ENCODE results near the gene ARRB2.

Gene ARRB2

DNA sequence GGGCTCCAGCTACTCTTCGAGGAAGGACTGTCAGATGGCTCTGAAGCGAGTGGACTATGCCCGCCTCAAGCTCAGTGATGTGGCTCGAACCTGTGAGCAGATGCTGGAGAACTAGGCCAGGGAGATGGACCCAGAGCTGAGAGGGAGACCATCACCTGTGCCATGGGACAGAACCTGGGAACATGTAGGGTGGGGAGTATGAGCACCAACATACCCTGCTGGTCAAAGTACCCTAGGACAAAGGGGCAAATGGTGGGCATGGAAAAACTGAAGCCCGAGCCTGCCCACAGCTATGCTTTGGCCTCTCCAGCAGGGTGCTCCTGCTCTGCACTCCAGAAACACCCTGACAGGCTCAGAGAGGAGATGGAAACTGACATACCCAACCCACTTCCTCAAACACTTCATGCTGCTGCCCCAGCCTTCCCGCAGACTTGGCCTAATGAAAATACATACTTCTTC is 22.7 kb downstream of the ARRB2 start:
- DNase-seq: no peak

DNA sequence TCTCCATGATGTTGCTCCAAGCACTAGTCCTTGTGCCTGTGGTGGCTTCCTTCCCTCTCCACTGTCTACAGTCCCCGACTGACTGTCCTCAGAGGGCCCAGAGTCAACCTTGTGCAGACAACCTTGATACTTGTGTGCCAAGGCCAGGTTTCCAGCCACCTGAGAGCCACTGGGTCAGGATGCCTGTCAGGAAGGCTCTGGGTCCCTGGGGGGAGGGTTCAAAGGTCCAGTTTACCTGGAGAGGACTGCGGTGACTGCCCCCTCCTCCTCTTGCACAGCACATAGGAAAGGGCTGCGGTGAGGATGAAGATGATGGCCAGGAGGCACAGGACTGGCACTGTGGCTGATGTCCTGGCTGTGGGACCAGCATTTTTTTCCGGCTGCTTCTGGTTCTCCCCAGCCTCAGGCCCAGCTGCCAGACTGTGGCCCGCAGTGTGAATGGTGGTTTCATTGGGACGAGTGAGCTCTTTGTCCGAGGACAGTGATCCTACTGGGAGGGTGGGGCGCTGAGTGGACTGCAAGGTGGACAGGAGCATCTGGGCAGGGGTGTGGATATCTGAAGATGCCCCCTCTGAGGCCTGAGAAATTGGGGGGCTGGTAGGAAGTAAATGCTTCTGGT is 24.5 kb downstream of the ARRB2 start:
- DNase-seq: no peak

DNA sequence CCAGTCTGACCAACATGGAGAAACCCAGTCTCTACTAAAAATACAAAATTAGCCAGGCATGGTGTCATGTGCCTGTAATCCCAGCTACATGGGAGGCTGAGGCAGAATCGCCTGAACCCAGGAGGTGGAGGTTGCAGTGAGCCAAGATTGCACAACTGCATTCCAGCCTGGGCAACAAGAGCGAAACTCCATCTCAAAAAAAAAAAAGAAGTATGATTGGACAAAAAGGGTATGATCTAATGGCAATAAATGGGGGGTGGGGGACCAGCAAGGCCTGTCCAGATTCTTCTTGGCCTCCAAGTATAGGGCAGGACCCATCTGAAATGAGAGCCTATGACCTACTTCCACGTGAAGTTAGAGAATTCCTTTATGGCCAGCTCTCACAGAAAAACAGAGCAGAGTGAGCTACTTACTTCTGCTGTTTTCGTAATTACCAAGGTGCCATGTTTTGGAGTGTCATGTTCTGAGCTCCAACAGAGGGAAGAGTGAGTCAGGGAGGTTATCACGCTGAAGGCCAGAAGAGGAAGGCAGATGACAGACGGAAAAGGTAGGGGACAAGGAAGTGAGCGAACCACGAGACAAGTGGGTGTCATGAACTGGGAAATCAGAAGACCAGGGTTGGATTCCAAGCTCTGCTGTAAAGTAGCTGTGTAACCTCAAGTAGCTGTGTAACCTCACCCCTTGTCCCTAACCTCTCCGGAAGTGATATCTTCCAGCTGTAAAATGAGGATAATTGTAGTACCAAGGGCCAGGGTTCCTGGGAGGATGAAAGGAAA is 25.6 kb downstream of the ARRB2 start:
- no peak for DNase-seq

DNA sequence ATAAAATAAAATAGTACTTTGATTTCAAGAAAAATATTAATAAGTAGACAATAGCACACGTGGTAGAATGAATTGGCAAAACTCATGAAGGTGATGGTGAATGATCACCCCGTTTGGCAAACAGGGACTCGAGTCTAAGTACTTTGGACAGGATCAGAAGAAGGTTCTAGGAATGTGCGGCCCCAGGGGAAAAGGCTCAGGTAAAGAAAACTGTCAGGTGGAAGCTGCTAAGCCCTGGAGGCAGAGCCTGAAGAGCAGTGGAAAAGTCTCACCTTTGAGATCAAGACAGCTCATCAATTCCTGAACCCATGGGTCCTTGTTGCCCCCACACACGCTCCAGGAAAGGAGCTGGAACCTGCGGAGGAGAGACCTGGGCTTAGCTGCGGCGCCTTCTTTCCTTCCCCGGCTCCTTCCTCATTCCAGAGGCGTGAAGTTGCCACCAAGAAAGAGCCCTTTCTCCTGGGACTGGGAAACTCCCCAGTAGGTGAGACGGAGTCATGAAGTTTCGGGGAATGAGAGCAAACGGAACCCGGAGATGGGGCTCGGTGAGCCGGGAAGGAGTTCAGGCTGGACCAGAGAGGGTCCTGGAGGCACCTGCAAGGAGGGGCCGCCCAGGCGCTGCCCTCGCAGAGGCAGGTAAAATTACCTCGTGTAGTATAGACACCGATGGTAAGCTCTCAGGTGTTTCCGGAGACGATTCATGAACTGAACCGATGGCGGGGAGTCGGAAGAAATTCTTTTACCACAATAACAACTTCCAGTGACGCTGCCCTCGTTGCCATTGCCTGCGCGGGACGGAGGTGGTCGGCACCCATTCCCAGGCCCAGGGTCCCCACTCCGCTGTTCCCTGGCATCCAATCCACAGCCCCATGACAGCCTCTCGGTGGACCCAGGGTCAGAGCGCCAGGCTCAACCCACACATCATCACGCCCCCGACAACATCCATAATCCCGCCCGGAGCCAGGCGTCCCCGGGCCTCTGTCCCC is 28.0 kb downstream of the ARRB2 start:
- DNase-seq: no peak

DNA sequence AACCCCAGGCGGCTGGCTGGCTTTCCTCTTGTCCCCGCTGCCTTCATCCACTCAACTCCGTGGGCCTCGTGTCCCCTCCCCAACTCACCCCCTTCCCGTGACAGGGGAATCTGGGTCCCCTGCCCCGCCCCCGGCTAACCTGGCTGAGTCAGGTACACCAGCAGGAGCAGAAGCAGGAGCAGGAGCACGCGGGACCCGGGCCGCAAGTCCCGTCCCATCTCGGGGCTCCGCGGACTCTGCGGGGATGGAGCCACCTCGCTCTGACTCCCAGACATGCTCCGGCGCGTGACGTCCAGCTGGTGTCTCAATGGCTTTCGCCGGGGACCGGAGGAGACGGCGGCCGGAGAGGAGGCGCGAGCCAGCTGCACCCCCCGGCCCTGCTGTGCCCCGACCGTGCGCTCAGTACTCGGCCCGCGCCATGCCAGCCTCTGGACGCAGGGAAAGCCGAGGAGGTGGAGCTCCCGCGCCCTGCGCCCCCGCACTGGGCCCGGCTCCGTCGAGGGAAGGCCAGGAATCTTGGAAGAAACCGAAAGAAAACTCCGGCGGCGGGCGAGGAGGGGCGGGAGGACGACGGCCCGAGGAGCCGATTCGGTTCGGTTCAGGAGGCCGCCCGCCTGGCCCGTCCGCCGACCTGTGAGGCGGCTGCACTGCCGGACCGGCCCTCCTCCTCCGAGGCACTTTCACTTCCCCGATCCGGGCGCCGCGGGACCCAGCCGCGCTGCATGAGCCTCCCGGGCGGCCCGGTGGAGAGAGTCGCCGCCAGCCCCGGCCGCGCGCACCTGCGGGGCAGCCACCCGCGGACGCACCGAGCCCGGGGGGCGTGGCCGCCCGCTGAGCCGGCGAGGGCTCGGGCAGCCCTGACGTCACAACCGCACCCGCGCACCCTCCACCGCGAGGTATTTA is 28.9 kb downstream of the ARRB2 start, which contains the start of the genes CXCL16 and ZMYND15:
TSS of gene CXCL16 (minus strand) at position 807 of the 903 bp plus-strand sequence. CDS start at position 218, 589 bp downstream.
TSS of gene ZMYND15 (plus strand) at position 712 of the 903 bp plus-strand sequence. CDS start 716 bp downstream, outside the sequence.
- DNase-seq: no peak

DNA sequence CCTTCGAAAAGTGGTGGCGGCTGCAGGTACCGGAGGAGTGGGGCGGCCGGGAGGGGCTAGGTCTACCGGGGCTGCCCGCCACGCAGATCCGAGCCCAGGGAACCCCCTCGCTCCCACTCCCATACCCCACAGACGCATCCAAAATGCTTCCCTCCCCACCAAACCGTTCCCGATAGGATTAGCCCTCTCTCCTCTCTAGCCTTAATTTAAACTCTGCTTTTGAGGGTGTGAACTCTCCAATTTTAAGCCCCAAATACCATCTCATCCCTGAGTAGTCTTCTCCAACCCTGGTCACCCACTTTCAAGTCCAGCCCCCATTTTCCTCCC is 29.6 kb downstream of the ARRB2 start:
- no peak for DNase-seq

DNA sequence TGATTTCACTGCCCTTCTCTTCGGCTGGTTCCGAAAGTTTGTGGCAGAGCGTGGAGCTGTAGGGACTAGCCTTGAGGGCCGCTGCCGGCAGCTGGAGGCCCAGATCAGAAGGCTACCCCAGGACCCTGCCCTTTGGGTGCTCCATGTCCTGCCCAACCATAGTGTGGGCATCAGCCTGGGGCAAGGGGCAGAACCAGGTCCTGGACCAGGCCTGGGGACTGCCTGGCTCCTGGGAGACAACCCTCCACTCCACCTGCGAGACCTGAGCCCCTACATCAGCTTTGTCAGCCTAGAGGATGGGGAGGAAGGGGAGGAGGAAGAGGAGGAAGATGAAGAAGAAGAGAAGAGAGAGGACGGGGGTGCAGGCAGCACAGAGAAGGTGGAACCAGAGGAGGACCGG is 30.2 kb downstream of the ARRB2 start:
- no peak for DNase-seq

DNA sequence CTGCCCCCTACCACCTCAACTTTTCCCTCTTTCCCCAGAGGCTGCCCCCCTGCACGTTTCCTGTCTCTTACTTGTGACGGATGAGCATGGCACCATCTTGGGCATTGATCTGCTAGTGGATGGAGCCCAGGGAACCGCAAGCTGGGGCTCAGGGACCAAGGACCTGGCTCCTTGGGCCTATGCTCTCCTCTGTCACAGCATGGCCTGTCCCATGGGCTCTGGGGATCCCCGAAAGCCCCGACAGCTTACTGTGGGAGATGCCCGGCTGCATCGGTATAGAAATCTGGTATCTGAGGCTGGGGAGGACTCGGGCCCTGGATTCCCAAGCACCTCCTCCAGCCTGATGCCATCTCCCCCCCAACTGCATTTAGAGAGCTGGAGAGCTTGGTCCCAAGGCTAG is 31.1 kb downstream of the ARRB2 start:
- DNase-seq: no peak

DNA sequence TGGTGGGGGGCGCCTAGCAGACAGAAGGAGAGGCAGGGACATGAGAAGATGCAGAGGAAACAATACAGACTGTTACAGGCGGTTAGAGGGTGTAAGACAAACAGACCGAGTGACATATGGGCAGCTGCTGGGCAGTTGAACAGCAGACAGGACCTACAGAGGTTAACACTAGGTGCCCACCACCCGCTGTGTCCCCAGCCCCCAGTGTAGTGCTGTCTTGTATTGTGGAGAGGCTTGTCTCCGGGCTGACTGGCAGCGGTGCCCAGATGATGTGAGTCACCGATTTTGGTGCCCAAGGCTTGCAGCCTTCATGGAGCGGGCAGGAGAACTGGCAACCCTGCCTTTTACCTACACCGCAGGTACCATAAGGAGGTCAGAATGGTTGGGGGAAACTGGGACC is 31.7 kb downstream of the ARRB2 start:
- DNase-seq: no peak

DNA sequence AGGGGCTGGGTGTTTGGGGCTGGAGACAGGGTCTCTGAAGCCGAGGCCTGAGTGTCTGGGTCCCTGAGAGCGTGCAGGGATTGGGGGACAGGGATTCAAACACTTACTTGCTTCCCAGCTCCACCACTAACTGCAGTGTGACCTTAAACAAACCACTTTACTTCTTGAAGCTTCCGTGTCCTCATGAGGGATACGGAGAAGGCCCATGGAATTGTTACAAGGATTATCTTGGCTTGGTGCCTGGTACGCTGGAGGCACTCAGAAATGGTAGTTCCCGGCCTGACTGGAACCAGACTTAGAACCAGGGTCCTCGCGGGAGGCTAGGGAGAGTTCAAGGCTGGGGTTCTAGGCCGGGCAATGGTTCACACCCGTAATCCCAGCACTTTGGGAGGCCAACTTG is 32.2 kb downstream of the ARRB2 start:
- no peak for DNase-seq

DNA sequence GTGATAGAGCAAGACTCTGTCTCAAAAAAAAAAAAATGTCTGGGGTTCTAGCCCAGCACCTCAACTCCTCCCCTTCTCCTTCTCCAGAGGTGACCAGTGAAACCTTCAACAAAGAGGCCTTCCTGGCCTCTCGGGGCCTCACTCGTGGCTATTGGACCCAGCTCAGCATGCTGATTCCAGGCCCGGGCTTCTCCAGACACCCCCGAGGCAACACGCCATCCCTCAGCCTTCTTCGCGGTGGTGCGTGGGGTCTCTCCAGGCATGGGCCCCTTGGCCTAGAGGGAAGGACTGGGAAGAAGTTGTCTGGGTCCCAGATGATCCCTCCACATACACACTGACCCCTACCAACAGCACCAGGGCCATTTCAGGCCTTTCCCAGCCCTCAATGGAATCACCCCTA is 32.8 kb downstream of the ARRB2 start:
- DNase-seq: no peak

DNA sequence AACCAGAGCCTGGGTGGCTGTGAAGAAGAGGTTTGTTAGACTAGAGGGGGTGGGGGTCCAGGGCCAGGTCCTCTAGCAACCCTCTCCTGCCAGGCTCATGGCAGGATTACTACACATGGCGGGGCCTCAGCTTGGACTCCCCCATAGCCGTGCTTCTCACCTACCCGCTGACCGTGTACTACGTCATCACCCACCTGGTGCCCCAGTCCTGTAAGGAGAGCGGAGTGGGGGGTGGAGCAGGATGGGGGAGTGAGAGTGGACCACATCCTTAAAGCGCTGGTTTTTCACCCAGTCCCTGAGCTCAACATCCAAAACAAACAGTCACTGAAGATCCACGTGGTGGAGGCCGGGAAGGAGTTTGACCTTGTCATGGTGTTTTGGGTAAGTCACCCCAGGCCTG is 33.5 kb downstream of the ARRB2 start:
- no peak for DNase-seq

DNA sequence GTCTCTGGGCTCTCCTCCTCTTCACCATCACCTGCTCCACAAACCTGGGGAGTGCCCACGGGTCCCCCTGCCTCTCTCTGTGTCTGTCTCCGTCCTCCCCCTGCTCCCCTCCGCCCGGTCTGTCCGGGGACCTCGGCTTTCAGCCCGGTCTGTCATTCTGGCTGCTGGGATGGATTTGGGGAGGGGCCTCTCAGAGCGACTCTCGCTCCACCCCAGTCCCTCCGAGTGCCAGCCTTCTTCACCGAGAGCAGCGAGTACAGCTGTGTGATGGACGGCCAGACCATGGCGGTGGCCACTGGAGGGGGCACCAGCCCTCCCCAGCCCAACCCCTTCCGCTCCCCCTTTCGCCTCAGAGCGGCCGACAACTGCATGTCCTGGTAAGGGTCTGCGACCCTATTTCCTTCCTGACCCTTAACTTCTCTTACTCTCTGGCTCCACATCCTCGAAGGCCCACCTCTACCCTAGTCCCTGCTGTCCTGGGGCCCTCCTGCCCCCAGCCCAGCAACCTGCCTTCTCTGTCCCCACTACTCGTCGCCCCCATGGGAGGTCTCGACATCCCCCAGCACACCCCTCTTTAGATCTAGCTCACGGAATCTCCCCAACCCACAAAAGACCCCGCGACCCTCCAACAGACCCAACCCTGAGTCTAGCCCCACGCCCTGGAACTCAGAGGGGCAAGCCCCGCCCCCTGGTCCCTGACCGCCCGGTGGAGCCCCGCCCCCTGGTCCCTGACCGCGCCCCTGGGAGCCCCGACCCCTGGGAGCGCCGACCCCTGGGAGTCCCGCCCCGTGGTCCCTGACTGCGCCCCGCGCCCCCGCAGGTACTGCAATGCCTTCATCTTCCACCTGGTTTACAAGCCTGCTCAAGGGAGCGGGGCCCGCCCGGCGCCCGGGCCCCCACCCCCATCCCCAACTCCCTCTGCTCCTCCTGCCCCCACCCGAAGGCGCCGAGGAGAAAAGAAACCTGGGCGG is 34.9 kb downstream of the ARRB2 start:
- DNase-seq: no peak

DNA sequence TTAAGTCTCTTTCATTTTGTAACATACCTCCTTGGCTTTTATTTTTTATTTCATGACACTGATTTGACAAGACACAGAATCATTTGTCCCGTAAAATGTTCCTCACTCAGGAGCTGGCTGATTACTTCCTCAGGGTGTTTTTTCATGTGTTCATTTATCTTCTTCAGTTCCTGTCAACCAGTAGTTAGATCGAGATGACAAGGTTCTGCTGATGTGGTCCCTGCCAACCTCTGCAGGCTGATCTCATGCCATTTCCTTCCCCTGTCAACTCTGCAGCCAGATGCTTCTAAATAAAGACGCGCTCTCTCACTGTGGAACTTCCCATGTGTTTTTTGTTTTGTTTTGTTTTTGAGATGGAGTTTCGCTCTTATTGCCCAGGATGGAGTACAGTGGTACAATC is 37.4 kb downstream of the ARRB2 start:
- DNase-seq: no peak

DNA sequence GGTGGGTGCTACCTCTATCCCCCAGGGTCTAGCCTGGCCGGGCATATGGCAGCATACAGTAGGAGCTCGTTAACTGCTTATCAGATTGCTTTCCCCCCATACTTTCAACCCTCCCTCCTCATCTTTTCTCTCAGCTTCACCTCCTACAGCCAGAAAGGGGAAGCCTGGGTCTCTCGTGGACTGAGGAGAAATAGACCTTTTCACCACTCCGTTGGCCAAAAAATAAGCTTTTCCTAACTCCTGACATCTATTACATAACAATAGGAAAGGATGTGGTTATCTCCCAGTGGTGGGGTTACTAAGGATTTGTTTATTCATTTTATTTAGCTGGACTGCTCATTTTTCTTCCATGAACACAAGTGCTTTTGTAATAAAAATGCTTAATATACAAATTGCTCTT is 38.3 kb downstream of the ARRB2 start:
- no peak for DNase-seq

DNA sequence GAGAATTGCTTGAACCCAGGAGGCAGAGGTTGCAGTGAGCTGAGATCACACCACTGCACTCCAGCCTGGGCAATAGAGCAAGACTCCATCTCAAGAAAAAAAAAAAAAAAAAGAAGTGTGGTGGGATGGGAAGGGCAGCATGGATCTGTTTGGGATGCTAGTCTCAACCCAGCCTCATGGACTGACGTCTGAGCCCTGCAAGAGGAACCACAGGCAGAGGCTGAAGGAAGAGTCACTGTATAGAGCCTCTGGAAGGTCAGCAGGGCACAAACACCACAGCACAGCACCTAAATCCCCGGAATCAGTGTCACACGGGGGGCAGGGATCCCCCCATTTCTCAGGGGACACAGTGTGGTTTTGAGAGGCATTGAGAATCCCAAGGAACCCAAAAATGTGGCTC is 40.2 kb downstream of the ARRB2 start:
- no peak for DNase-seq

DNA sequence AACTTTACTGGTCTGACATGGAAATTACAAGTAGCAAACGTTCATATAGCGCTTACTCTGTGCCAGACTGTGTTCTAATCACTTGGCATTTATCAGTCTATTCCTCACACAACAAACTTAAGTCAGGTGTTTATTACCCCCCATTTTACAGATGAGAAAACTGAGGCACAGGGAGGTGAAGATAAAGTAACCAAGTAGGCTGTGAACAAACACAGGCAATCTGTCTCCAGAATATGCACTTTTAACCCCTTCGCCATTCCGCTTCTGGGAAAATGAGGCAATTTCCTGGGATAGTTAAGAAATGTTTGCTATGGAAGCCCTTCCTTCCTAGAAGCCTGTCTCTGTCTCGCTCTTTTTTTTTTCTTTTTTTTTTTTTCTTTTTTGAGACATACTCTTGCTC is 41.5 kb downstream of the ARRB2 start:
- no peak for DNase-seq

DNA sequence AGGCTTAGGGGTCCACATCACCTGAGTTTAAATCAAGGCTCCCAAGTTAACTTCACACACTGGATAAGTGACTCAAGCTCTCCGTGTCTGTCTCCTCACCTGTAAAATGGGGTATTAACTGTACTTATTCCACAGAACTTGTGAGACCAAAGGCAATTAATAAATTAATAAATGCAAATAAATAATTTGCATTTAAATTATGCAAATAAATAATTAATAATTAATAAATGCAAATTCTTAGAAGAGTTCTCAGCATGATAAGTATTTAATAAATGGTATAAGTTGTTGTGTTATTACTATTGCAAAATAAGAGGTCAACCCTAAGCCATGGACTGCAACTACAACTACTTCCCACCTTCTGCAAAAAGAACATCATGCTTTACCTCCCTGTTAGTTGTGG is 43.0 kb downstream of the ARRB2 start:
- DNase-seq: no peak

DNA sequence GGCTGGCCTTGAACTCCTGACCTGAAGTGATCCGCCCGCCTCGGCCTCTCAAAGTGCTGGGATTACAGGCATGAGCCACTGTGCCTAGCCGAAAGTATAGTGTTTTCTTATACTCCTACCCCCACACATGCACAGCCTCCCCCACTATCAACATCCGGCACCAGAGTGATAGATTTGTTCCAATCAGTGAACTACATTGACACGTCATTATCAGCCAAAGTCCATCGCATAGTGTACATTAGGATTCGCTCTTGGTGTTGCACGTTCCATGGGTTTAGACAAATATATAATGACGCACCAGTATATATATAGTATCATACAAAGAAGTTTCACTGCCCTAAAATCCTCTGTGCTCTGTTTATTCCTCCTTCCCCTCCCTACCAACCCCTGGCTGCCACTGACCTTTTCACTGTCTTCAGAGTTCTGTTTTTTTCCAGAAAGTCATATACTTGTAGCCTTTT is 49.4 kb downstream of the ARRB2 start:
- DNase-seq: no peak

DNA sequence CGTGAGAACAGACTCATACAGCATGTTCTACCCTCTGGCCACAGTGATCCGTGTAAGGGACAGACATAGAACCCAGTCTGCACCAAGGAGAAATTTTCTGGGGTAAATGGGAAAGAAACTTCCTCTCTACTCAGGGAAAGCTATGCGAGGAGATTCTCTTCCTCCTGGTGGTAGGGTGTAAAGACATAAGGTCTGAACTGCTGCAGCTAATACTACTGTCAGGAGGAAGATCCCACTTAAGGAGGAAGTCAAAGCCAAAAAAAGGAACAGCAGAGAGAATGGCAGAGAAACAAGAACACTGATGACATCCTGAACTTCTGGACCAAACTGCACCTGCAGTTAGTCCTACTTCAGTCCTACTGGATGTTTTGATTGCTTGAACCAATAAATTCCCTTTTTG is 54.2 kb downstream of the ARRB2 start:
- peak in 1 of 2 donors; percentile 29 for DNase-seq

DNA sequence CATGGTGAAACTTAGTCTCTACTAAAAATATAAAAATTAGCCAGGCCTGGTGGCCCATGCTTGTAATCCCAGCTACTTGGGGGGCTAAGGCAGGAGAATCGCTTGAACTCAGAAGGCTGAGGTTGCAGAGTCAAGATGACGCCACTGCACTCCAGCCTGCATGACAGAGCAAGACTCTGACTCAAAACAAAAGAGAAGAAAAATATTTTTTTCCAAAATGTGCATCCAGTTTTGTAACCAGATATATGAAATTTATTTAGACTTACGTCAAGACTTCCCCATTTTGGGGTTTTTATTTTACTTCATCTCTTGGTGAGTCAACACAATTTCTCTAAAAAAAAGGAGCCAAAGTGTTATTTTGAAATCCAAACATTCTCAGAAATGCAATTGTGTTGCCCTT is 55.8 kb downstream of the ARRB2 start:
- no peak for DNase-seq
